Measurements from ENCODE around the gene DNAJB6.
"Not testable (repeated sequence)": the region's sequence is repeated elsewhere in the genome, so short reads cannot be mapped to it uniquely, and the experiment has no call there.

Gene DNAJB6

GRCh38 chr7:157445246-157445955, 108.6 kb downstream of the DNAJB6 start:
- DNase-seq = no peak

GRCh38 chr7:157445956-157446295, 109.1 kb downstream of the DNAJB6 start:
- DNase-seq = no peak

- no peak for DNase-seq
These were observed 109.5 kb downstream of the DNAJB6 start for GRCh38 chr7:157446322-157446721.

- not testable (repeated sequence) for DNase-seq
These were observed 117.2 kb downstream of the DNAJB6 start for GRCh38 chr7:157454003-157454402.

- DNase-seq = no peak
These were observed 120.8 kb downstream of the DNAJB6 start for GRCh38 chr7:157457355-157458253.

GRCh38 chr7:157458254-157458633, 121.4 kb downstream of the DNAJB6 start:
- DNase-seq = no peak

GRCh38 chr7:157459966-157460365, 123.2 kb downstream of the DNAJB6 start:
- no peak for DNase-seq

GRCh38 chr7:157460721-157461120, 123.9 kb downstream of the DNAJB6 start:
- DNase-seq = no peak

GRCh38 chr7:157461573-157462418, 125.0 kb downstream of the DNAJB6 start:
- no peak for DNase-seq

- DNase-seq = no peak
These were observed 125.6 kb downstream of the DNAJB6 start for GRCh38 chr7:157462419-157462771.

GRCh38 chr7:157462840-157463239, 126.0 kb downstream of the DNAJB6 start:
- no peak for DNase-seq

GRCh38 chr7:157463245-157463644, 126.4 kb downstream of the DNAJB6 start:
- DNase-seq = no peak

GRCh38 chr7:157464111-157464970, 127.5 kb downstream of the DNAJB6 start:
- no peak for DNase-seq

GRCh38 chr7:157464971-157465886, 128.4 kb downstream of the DNAJB6 start:
- DNase-seq = no peak

GRCh38 chr7:157465891-157466866, 129.4 kb downstream of the DNAJB6 start:
- no peak for DNase-seq

- DNase-seq = no peak
These were observed 130.1 kb downstream of the DNAJB6 start for GRCh38 chr7:157466867-157467261.

All from stimulated activated CD4-positive, alpha-beta T cell treated with anti-CD3 and anti-CD28 coated beads, Interleukin-2, amount 100 ng/mL, for 24 hours (primary cell).